NK-92 treated with Interleukin-12 subunit alpha and Interleukin-12 subunit beta, amount 100 ng/mL, for 24 hours (cell line): ENCODE data around the gene SND1.

Source experiments
- DNase-seq: peaks from one replicate; lab custom pipeline; 2025; lab: John Stamatoyannopoulos, UW

SND1 gene

GRCh38 chr7:127730658-127731276 is 78.8 kb downstream of the SND1 start:
- no peak for DNase-seq

DNA sequence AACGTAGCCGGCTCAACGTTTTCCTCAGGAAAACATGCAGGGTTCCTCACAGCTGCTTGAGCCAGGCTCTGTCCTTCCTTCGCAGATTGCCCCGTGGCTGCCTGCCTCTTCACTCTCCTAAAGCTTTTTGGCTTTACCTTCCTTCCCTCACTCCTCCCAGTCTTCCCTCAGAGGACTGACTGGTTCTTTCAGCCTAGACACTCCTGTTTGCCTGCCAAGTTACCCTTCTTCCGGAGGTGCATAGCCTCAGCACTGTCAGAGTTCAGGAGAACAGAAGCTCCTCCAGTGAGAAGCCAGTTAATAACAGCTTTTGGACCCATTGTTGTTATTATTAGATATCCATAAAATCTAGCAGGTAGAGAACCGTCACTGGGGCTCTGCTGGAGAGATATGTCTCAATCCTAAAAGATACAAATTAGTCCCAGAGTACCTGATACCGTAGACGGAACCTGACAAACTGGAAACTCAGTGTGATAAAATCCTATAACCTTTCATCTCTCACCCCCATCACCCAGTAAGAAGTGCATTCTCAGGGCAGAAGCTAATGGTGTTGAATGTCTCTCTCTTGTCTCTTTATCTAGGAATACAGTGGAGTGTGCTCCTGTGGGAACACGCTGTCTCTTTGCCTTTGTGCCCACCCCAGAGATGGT is 79.6 kb downstream of the SND1 start:
- no peak for DNase-seq

DNA sequence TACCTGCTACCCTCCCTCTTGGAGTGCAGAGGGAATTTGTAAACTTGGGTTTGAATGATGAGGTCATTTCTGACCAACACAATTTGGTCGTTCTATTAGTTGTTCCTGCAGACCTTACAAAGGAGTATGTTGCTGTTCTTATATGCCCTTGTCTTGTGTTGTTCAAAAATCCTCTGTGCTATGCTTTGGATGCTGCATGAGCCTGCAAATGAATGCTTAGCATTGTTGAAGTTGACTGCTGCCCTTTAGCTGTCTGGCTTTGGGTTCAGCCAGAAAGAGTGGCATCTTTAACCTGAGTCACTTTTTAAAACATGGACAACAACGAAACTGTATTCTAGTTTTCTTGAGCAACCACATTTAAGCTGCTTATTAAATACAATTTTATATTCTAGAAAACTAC is 80.3 kb downstream of the SND1 start:
- DNase-seq, result no peak

DNA sequence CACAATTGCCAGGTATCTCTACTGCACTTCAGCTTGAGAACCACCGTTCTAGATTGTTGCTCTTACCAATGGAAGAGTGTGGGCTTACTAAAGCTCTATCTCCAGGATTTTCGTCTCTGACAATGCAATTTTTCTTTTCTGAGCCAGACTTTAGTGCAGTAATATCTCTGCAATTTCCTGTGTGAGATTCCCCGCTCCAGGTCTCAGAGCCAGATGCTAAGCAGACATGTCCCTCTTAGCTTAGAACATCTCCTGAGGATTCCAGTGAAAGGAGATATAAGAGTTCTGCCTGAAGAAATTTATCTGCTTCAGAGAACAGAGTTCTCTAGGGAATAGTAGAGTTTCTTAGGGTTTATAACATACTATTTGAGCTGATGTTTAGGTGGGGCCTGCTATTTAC is 82.0 kb downstream of the SND1 start:
- no peak for DNase-seq

- DNase-seq, result no peak
Observed at GRCh38 chr7:127736511-127736910, 84.5 kb downstream of the SND1 start.

DNA sequence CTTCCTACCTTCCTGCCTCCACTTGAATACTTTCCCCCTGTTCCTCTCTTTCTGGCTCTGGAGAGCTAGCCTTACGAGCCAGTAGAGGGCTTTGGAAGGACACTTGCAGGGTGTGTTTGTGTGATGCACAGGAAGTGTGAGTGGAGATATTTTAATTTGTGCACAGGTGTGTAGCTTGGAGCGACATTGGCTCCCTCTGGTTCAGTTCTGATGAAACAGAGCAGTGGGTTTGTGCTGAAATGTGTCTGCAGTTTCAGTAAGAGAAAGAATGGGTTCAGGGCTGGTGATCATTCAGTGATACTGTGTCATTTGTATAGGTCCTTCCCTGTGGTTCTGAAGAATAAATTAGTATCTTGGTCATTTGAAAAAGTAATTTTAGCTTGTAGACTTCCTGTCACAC is 86.9 kb downstream of the SND1 start:
- DNase-seq, result no peak

DNA sequence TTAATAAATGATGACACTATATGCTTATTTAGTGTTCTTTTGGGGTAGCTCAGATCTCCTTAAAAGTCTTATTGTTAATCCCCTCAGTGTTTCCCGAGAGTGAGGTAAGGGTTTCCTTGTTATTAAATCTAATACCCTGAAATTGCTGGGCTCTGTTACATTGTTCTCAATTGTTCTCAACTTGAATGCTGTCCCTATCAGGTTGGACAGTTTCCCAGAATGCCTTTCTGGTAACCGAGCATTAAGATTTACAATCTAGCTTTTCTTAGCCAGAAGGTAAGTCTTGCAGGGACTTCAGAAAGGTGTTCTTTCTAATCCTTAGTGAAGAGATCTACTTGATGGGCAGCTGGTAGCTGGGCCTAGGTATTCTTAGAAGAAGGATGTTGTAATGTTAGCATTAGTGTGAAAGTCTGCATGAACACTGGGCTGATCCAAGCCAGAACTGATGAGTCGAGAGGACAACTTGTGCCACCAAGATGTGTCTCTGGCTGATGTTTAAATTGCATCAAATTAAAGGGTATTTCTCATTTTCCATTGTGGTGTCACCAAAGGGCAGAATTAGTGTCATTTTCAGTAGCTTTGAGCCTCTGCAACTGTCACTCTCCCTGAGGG is 89.9 kb downstream of the SND1 start:
- DNase-seq, result no peak

DNA sequence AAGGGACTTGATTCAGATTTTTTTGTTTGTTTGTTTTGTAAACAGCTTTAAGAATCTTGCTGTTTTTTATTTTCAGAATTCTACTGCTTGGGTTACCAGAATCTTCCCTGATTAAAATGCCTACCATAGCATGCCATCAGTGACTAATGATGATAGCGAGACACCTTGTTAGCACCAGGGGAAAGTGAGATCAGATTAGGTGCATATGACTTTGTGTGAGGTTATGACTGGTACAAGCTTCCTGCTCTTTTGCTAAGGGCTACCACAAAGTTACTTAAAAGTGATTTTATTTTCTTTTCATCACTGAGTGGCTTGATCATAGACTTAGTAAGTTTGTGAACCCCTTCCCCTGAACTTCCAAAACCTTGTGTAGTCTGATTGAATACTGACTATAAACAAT is 93.5 kb downstream of the SND1 start:
- DNase-seq, result no peak

DNA sequence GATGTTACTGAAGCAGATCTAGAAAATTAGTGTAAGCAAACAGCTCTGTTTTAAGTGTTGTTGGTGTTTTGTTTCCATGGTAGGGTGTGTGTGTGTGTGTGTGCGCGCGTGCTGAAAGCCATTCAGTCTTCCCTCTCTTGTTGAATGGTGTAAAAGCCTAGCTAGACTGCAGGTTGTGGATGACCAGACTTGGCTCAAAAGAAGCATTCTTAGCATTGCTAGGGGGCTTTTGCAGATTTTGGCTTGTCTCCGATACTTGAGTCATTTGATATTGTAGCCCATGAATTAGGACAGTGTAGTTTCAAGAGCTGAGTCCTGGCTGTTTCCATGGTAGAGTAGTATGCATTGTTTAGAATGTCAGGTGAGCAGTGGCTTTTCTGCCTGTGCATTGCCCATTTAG is 99.1 kb downstream of the SND1 start:
- no peak for DNase-seq

- DNase-seq, result no peak
Observed at GRCh38 chr7:127751490-127752448, 99.8 kb downstream of the SND1 start.

GRCh38 chr7:127752829-127753228 is 100.8 kb downstream of the SND1 start:
- DNase-seq, result no peak

- DNase-seq, result no peak
Observed at GRCh38 chr7:127754457-127754856, 102.5 kb downstream of the SND1 start.

DNA sequence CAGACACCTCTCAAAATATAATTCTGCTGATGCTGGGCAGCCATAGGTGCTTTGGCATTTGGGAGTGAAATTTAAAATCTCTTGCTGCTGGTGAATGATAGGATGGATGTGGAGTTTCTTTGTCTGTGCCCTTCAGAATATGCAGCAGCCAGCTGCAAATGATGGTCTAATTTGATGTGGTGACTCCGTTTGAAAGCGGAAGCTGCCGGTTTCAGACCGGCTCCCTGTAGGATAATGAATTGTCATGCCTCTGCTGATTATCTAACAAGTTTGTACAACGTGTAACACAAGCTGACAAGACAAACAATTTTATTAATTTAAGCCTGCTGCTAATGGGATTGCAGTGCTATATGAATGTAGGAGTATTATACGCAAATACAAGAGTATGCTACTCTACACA is 103.5 kb downstream of the SND1 start:
- no peak for DNase-seq

- no peak for DNase-seq
Observed at GRCh38 chr7:127755965-127756364, 104.0 kb downstream of the SND1 start.

DNA sequence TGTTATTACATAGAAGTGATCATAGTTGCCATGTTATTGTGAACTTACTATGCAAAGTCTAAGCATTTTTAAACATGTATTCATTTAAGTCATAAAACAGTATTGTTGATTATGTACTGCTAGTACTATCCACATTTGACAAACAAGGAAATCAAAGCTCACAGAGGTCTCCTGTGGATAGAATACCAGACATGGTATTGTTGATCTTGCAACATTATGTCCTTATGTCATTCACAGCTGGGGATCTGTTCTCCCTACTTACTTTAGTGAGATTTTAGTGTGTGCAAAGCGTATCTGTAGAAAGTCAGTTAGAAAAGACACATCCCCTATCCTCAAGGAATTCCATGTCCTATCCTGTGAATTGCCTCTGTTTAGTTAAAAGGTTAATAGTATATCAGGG is 106.1 kb downstream of the SND1 start:
- DNase-seq, result no peak

- no peak for DNase-seq
Observed at GRCh38 chr7:127758845-127759244, 106.9 kb downstream of the SND1 start.

- no peak for DNase-seq
Observed at GRCh38 chr7:127759945-127760421, 108.0 kb downstream of the SND1 start.

- no peak for DNase-seq
Observed at GRCh38 chr7:127760436-127761031, 108.5 kb downstream of the SND1 start.

DNA sequence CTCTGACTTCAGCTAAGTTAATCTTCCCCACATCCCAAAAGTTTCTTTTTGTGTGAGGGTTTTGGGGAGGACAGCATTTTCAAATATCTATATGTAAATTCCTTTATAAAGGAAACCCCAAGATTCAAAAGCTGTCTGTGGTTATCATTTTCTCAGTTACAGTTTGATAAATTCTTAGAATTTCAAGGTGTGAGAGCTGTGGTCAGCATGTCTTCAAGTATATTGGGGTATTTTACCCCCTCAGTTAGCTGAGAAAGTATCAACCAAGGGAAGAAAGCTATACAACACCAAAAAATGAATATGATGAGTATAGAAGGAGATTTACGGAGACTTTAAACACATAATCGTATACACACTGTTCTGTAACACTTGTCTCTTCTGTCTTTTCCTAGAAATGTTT is 109.2 kb downstream of the SND1 start:
- DNase-seq, result no peak

GRCh38 chr7:127764681-127765080 is 112.7 kb downstream of the SND1 start:
- DNase-seq, result no peak

- no peak for DNase-seq
Observed at GRCh38 chr7:127765150-127765549, 113.2 kb downstream of the SND1 start.

DNA sequence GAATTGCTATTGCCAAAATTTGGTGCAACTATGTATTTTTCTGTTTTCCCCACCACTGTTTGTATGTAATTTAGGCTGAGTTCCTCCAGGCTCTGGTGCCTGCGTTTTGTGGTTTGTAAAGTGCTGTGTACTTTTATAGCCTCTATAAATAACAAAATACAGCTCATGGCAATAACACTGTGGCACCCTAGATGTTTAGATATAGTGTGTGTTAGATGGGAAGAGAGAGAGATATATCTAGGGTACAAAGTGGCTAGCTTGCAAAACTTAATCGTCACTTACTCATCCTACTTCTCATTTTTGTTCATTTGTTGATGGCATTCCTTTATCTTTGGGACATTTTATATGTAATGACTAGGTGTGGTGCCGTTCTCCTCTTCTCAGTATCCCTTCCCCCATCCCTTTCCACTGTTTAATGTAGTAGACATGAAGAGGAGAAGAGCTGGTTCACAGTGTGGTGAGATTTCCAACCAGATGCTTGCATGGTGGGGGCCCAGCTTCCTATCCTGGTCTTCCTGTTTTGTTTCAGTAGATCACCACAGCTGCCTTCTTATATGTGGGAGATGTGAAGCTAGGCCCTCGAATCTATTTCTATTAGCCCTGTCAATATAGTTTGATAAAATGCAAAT is 115.0 kb downstream of the SND1 start:
- no peak for DNase-seq
